ENCODE results near the gene SERBP1.

Gene SERBP1

DNA sequence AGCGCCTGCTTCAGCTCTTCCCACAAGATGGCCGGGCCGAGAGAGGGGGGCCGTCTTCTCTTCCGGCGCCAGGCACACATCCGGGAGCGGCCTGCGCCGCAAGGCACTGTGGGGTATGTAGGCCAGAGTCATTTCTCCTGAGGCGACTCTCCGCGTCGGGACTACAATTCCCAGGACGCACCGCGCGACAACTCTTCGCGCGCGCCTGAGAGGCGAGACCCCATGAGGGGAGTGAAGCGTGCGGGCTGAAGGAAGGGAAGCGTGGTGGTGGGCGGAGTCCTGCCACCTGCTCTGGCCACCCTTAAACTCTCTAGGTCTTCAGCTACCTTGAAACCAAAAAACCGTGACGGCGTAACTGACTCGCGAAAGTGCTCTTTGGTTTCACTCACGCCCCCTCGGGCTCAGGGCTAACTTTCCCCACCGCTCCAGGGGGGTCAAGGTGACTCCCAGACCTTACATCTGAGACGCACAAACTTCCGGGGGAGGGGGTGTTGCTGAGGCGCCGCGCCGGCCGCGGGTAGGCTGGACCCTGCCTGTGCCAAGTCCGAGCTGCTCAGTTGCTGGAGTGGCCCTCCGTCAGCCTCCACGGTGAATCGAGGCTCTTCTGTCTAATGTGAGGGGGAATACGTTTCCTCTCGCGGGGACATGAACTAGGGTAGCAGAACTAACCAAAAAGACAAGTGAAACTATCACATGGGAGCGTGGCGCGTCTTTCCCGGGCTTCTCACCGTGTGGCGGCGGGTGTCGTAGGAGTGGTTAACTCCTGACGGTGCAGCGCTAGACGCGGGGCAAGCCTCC, at the start of gene SERBP1:
TSS of gene SERBP1 (minus strand) at position 45 of the 798 bp plus-strand sequence. CDS start 102 bp downstream, outside the sequence.
- H3K4me1 Mint-ChIP-seq: peaks cover 66% of the 10 kb centered on the region
- peaks cover 45% of the 10 kb centered on the region for H3K36me3 Mint-ChIP-seq (ENCODE audit: low read depth)
- H3K9me3 Mint-ChIP-seq: no peaks in the 10 kb centered on the region
- DNase-seq: peak; percentile 93
- peak within 1 kb of the TSS; percentile 88 for H3K4me3 Mint-ChIP-seq
- ATAC-seq: peak; percentile 93
- peak within 1 kb of the TSS; percentile 96 for H3K27ac Mint-ChIP-seq
- no peaks in the 10 kb centered on the region for H3K27me3 Mint-ChIP-seq

DNA sequence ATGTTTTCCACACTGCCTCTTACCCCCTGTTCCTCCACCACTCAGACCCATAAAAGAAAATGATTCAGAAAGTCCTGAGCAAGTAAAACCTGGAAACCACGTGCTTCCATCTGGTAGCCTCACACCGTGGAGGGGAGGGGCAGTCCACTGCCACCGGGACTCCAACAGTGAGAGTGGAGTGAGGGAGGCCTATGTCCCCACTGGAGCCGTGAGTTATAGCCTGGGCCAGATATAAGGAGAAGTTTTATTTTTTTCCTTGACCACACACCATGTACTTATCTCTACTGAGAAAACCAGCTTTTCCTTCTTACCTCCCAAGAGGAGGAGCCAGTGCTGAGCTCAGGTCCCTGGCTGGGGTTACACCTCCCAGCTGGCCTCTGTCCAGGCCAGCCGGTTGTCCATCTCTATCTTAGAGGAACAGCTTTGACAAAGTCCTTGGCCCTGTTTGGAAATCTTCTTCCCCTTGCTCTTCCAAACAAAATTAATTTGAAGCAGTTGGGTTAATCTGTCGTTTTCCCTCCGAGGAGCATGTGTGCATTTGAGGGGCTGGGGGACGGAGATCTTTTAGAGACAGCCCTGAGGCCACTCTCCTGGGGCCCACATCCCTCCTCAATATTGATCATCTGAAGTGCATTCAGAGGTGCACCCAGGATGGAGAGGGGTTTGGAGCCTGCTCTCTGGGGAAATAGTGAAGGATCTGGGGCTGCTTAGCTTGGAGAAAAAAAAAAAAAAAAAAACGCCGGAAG, 49.1 kb upstream of the SERBP1 start:
- Mint-ChIP-seq H3K4me1 (peaks cover 11% of the 10 kb centered on the region), H3K4me3 (no peak overlapping the region), H3K9me3 (no peaks in the 10 kb centered on the region), H3K27me3 (no peaks in the 10 kb centered on the region), H3K36me3 (ENCODE audit: low read depth) (no peaks in the 10 kb centered on the region), H3K27ac (no peak overlapping the region)
- ATAC-seq (peak; percentile 82), DNase-seq (peak; percentile 6)

DNA sequence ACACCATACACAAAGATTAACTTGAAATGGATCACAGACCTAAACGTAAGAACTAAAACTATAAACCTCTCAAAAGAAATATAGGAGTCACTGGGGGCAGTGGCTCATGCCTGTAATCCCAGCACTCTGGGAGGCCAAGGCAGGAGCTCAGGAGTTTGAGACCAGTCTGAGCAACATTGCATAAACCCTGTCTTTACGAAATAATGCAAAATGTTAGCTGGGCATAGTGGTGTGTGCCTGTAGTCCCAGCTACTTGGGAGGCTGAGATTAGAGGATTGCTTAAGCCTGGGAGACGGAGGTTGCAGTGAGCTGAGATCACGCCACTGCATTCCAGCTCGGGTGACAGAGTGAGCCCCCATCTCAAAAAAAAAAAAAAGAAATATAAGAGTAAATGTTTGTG, 46.7 kb upstream of the SERBP1 start:
- Mint-ChIP-seq H3K4me1 (peaks cover 10% of the 10 kb centered on the region), H3K4me3 (no peak overlapping the region), H3K27ac (no peak overlapping the region), H3K36me3 (ENCODE audit: low read depth) (no peaks in the 10 kb centered on the region), H3K9me3 (no peaks in the 10 kb centered on the region), H3K27me3 (peaks cover 2% of the 10 kb centered on the region)
- ATAC-seq: no peak
- DNase-seq: no peak

DNA sequence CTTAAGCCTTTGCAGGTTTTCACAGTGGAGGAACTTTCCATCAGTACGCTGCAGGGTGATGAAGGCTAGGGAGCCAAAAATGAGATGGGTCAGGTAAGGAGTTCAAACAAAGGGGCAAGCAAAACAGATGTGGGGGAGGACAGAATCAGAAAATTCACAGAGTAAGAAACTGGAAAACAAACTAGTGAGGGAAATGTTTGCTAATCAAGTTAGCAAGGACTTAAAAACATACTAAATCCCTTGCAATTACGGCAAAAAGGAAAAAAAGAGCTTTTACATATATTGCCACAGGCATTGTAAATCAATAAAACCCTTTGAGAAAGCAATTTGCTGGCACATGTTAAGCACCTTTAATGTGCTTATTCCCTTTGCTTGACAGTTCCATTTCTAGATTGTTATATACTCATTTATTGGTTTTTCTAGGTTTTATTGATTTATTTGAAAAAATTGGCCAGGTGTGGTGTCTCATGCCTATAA, 45.8 kb upstream of the SERBP1 start:
- peaks cover 6% of the 10 kb centered on the region for H3K27me3 Mint-ChIP-seq
- ATAC-seq (no peak), DNase-seq (no peak)
- no peak overlapping the region for H3K27ac Mint-ChIP-seq
- no peak overlapping the region for H3K4me3 Mint-ChIP-seq
- H3K36me3 Mint-ChIP-seq (ENCODE audit: low read depth): no peaks in the 10 kb centered on the region
- H3K4me1 Mint-ChIP-seq: peaks cover 10% of the 10 kb centered on the region
- no peaks in the 10 kb centered on the region for H3K9me3 Mint-ChIP-seq

DNA sequence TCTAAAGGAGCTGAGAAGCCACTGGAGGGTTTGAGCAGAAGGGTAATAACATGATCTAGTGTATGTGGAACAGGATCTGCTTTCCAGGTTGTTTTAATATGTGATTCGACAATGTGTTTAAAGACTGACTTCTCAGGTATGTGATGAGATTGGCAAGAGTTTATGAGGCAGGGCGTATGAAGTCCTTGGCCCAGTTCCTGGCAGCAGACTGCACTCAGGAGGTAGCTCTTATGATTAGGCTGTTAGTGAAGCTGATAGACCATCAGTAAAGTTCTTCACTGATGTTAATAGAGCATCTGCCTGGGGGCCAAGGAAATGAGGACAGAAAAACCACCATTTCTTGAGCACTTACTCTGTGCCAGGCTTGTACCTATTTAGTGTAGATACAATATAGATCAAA, 41.9 kb upstream of the SERBP1 start:
- H3K27me3 Mint-ChIP-seq: peaks cover 6% of the 10 kb centered on the region
- no peak for ATAC-seq
- no peak overlapping the region for H3K4me3 Mint-ChIP-seq
- no peaks in the 10 kb centered on the region for H3K36me3 Mint-ChIP-seq (ENCODE audit: low read depth)
- DNase-seq: no peak
- H3K4me1 Mint-ChIP-seq: no peaks in the 10 kb centered on the region
- H3K27ac Mint-ChIP-seq: no peak overlapping the region
- no peaks in the 10 kb centered on the region for H3K9me3 Mint-ChIP-seq

DNA sequence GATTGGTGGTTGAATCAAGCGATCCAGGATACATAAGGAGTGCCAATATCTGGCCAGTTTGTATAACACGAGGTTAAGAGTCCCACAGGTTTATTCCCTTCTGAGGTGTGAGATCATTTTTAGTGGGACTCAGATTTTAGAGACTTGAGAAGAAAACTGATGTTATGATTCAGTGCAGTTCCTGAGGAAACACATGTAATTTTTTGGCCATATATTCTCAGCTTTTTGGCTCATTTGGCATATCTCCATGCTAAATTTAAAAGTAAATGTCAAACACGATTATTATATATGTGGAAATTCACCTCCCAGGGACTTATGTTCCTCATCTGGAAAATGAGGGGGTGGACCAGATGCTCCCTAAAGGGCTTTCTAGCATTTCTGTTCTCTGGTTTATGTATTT, 39.2 kb upstream of the SERBP1 start:
- Mint-ChIP-seq H3K36me3 (ENCODE audit: low read depth) (no peaks in the 10 kb centered on the region), H3K27me3 (peaks cover 8% of the 10 kb centered on the region), H3K9me3 (no peaks in the 10 kb centered on the region), H3K4me3 (no peak overlapping the region), H3K27ac (no peak overlapping the region), H3K4me1 (no peaks in the 10 kb centered on the region)
- ATAC-seq (no peak), DNase-seq (no peak)

DNA sequence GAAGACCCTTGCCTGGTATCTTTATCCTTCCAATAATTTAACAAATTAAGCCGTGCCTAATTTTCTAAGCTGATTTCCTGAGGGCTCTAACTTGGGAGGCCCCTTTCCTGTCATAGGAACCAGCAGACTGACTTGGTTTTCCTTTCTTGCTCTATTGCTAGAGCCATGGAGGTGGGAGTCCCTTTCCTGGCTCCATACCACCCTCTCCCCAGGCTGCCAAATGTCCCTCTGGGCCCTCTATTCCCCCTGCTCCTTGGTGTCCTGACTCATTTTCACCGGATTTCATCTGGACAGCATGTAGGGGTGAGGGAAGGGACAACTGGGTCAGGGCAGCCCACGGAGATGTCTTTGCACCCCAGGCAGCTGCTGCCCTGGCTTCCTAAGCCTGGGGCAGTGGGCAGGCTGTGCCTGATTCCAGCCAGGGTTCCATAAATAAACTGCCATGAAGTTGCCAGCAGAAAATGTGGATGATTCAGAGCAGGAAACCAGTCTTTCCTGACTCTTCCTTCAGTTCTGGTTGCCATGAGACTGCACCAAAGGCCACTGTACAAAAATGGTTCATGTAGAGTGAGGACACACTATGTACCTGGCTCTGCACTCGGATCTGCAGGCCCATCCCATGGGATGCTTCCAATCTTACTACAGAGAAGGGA, 38.0 kb upstream of the SERBP1 start:
- no peaks in the 10 kb centered on the region for H3K4me1 Mint-ChIP-seq
- ATAC-seq: no peak
- DNase-seq: no peak
- peaks cover 9% of the 10 kb centered on the region for H3K27me3 Mint-ChIP-seq
- no peaks in the 10 kb centered on the region for H3K36me3 Mint-ChIP-seq (ENCODE audit: low read depth)
- H3K27ac Mint-ChIP-seq: no peak overlapping the region
- H3K9me3 Mint-ChIP-seq: no peaks in the 10 kb centered on the region
- no peak overlapping the region for H3K4me3 Mint-ChIP-seq

DNA sequence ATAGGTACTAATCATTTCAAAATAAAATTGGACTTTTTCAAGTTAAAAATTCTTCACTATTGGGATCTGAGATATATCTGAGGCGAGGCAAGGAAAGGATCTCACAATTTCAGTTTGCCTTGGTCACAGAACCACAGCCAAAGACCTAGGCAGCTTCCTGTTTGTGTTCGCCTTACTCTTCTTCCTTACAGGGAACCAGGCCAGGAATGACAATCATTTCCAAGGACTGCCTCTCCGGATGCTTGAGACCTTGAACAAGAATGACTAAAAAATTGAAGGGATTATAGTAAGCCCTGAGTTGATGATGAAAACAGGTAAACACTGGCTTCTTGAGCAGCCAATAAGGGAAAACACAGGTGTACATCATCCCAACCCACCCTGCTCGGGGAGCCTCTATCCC, 35.2 kb upstream of the SERBP1 start:
- Mint-ChIP-seq H3K4me1 (no peaks in the 10 kb centered on the region), H3K36me3 (ENCODE audit: low read depth) (no peaks in the 10 kb centered on the region), H3K4me3 (no peak overlapping the region), H3K27me3 (peaks cover 3% of the 10 kb centered on the region), H3K9me3 (no peaks in the 10 kb centered on the region), H3K27ac (no peak overlapping the region)
- ATAC-seq (no peak), DNase-seq (no peak)

DNA sequence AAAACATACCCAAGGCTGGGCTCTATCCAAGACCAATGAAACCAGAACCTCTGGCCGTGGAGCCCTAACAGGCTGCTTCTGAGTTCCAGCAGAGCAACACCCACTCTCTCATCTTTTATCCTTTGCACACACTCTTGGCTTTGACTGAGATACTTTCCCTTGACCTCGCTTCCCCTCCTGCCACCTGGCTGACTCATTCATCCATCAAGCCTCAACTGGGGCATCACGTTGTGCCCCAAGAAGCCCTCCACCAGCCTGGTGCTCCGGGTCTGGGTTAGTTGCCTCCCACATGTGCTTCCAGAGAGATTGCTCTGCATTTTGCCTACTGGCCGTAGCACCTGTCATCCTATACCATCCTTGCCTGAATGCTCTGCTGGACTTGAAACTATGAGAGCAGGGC, 34.5 kb upstream of the SERBP1 start:
- ATAC-seq (no peak), DNase-seq (no peak)
- Mint-ChIP-seq H3K4me1 (peaks cover 2% of the 10 kb centered on the region), H3K27me3 (peaks cover 3% of the 10 kb centered on the region), H3K9me3 (no peaks in the 10 kb centered on the region), H3K4me3 (no peak overlapping the region), H3K36me3 (ENCODE audit: low read depth) (no peaks in the 10 kb centered on the region), H3K27ac (no peak overlapping the region)

DNA sequence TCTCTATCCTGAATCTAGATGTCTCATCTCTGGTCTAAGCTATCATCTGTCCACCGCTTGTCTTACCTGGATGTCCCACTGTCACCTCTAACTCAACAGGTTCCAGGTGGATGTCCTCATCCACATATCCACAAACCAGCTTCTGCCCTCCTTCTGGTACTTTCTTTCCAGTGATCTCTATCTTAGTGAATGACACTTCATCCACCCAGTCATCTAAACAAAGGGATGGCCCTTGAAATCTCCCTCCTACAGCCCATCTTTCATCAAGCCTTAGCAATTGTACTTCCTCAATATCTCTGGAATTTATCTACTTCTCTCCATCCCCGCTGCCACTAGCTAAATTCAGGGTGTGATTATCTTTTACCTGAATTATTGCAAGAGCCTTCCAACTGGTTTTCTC, 33.9 kb upstream of the SERBP1 start:
- no peak for ATAC-seq
- H3K36me3 Mint-ChIP-seq (ENCODE audit: low read depth): no peaks in the 10 kb centered on the region
- peaks cover 3% of the 10 kb centered on the region for H3K27me3 Mint-ChIP-seq

DNA sequence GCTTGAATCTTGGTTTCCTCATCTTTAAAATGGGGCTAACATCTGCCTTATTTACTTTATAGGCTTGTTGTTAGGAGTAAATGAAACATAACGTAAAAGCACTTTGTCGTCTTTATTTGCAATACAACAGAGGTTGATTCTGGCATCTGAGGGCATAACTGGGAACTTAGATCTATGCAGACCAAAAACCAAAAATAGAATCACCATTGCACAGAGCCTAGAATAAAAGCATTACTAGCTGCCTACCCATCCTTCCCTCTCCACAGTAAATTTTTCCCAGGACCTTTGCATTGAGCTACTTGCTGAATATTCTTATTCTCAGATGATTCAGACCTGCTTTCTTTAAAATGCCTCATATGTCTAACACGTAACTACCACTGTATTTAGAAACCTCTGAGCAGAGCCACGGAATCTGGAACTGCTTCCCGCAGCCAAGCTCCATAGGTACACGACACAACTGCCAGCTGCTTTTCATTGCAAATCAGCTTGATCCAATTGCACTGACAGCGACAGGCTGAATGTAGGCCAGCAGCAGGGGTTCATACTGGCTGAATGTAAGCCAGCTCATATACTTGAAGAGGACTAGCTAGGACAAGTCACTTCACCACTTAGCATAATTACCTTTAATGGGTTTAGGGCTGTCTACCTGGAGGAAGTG, 33.2 kb upstream of the SERBP1 start:
- peaks cover 3% of the 10 kb centered on the region for H3K27me3 Mint-ChIP-seq
- peaks cover 4% of the 10 kb centered on the region for H3K4me1 Mint-ChIP-seq
- no peaks in the 10 kb centered on the region for H3K36me3 Mint-ChIP-seq (ENCODE audit: low read depth)
- no peak overlapping the region for H3K4me3 Mint-ChIP-seq
- no peak overlapping the region for H3K27ac Mint-ChIP-seq
- no peak for ATAC-seq
- H3K9me3 Mint-ChIP-seq: no peaks in the 10 kb centered on the region
- no peak for DNase-seq

More for the DNA sequence above, 33.9 kb upstream of the SERBP1 start:
- H3K27ac Mint-ChIP-seq: no peak overlapping the region
- H3K4me3 Mint-ChIP-seq: no peak overlapping the region
- DNase-seq: no peak
- peaks cover 4% of the 10 kb centered on the region for H3K4me1 Mint-ChIP-seq
- H3K9me3 Mint-ChIP-seq: no peaks in the 10 kb centered on the region

DNA sequence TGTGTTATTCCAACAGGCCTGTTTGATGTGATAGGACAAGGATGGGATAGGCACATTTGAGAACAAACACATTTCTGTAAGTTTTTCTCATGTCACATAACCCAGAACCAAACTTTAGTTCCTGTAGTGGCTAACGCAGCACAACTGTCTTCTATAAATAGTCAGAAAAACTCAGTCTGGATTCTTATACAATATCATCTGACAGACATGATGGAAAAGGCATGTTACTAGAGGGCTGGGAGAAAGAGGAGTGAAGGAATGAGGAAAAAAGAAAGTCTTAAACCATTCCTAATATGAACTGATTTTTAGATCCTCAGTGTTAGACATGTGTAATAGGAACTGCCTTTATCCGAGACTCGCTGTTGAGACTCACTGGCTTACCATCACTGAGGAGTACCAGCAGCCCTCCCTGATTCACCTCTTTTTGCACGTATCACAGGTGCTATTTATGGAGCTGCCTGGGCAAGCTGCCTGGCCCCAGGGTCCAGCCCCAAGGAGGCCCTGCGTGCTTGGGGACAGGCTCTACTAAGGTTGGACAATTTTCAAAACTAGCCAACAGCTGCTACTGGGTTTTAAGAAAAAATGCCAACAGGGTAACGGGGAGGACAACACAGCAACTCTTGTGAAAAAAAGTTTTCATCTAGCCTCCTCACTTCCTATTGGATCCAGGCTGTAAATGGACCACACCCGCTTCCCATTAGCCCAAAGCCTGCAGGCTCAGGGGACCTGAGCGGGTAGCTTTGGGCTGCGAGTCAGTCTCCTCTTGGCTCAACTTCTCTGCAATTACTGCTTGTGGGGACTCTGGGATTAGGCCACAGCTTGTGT, 30.7 kb upstream of the SERBP1 start:
- DNase-seq (no peak), ATAC-seq (no peak)
- H3K27me3 Mint-ChIP-seq: peaks cover 1% of the 10 kb centered on the region
- H3K27ac Mint-ChIP-seq: no peak overlapping the region
- H3K36me3 Mint-ChIP-seq (ENCODE audit: low read depth): no peaks in the 10 kb centered on the region
- peaks cover 4% of the 10 kb centered on the region for H3K4me1 Mint-ChIP-seq
- H3K9me3 Mint-ChIP-seq: no peaks in the 10 kb centered on the region
- no peak overlapping the region for H3K4me3 Mint-ChIP-seq

DNA sequence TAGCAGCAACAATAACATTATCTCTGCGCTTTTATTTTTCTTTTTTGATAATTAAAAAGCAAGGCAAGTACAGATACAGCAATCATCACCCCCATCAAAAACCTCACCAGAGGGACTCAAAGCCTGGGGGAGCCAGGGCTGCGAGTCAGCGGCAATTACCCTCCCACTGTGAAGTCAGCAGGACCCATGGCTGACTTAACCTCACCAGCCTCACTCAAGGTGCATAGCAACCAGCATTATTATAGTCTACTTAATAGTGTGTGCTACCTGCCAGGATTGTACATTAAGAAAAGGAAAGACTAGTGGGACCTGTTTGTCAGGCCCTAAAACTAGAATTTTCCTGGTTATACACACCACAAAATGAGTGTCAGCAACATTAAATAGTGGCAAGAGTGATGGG, 28.9 kb upstream of the SERBP1 start:
- Mint-ChIP-seq H3K4me3 (no peak overlapping the region), H3K36me3 (ENCODE audit: low read depth) (no peaks in the 10 kb centered on the region)

DNA sequence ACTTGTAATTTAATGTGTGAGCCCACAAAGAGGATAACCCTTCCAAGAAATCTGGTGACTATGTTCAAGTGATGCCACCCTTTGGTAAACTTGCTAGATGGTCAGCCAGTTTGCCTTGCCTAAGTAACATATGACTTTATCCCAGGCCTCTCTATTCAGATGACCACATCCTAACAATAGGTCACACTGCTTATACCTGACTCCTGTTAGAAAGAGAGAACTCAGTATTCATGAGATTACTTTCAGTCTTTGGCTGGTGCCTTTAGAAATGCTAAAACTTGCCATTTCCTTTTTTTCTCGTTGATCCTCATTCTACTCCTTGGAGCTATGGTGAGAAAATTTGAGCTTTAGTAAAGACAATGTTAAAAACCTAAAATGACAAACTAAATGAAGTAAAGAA, 28.5 kb upstream of the SERBP1 start:
- Mint-ChIP-seq H3K4me1 (peaks cover 4% of the 10 kb centered on the region), H3K4me3 (no peak overlapping the region), H3K27me3 (peaks cover 1% of the 10 kb centered on the region), H3K9me3 (no peaks in the 10 kb centered on the region), H3K27ac (no peak overlapping the region), H3K36me3 (ENCODE audit: low read depth) (no peaks in the 10 kb centered on the region)
- ATAC-seq (no peak), DNase-seq (no peak)

More for the DNA sequence above, 28.9 kb upstream of the SERBP1 start:
- DNase-seq (no peak), ATAC-seq (peak; percentile 87)
- H3K27ac Mint-ChIP-seq: no peak overlapping the region
- peaks cover 4% of the 10 kb centered on the region for H3K4me1 Mint-ChIP-seq
- H3K9me3 Mint-ChIP-seq: no peaks in the 10 kb centered on the region
- peaks cover 1% of the 10 kb centered on the region for H3K27me3 Mint-ChIP-seq

Data from activated naive CD8-positive, alpha-beta T cell treated with anti-CD3 and anti-CD28 coated beads, Interleukin-2, amount 50 U/mL, for 24 hours (primary cell).